ENCODE data around the gene GAA.

DNA sequence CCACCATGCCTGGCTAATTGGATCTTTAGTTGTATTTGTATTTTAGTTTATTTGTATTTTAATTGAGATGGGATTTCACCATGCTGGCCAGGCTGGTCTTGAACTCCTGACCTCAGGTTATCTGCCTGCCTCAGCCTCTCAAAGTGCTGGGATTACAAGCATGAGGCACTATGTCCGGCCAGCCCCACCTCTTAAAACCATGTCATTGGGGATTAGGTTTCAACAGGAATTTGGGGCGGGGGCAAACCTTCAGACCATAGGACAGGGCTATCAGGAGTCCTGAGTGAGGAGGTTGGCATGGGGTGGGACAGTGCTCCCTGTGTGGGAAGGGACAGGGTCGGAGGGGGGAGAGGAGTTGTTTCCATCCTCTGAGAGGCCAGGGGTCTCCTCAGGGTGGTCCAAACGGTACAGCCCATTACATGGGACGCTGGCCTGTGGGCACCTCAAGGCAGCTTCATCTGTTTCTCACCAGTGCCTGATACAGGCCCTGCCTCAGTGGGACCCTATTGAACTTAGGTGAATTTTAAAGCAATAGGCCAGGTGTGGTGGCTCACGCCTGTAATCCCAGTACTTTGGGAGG, 21.6 kb downstream of the GAA start:
- TF ChIP-seq CTCF (IDR thresholded peaks at IDR 0.05) (no peak), POLR2A (IDR thresholded peaks at IDR 0.05) (no peak), POLR2AphosphoS5 (IDR thresholded peaks at IDR 0.05) (no peak)

Data from breast epithelium (tissue), 3 donors.